Measurements from ENCODE around the gene HECTD2.

DNA sequence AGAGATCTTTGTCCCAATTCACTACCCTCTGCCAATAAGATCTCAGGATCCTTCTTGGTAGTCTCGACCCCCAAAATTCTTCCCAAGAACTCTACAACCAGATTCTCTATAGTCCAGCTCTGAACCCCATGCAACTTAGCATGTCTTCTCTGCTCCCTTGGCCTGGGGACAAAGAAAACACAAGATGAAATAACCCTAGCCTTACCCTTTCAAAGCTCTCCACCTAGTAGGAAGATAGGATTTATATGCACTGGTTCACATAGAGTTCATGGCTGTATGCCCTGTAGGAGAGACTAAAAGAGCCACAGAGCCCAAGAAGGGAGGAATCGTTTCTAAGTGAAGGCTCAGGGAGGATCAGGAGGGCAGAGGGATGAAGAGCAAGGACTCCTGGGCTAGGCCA lies 126.6 kb downstream of the HECTD2 start:
- TF ChIP-seq, protein P1, sequence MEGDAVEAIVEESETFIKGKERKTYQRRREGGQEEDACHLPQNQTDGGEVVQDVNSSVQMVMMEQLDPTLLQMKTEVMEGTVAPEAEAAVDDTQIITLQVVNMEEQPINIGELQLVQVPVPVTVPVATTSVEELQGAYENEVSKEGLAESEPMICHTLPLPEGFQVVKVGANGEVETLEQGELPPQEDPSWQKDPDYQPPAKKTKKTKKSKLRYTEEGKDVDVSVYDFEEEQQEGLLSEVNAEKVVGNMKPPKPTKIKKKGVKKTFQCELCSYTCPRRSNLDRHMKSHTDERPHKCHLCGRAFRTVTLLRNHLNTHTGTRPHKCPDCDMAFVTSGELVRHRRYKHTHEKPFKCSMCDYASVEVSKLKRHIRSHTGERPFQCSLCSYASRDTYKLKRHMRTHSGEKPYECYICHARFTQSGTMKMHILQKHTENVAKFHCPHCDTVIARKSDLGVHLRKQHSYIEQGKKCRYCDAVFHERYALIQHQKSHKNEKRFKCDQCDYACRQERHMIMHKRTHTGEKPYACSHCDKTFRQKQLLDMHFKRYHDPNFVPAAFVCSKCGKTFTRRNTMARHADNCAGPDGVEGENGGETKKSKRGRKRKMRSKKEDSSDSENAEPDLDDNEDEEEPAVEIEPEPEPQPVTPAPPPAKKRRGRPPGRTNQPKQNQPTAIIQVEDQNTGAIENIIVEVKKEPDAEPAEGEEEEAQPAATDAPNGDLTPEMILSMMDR (IDR thresholded peaks at IDR 0.05), result no peak
- TF ChIP-seq POLR2A (IDR thresholded peaks at IDR 0.05), result no peak

Measured in lower leg skin (tissue), 3 donors.